ENCODE measurements around the gene HELZ. TPM values are rescaled to one million over a fixed set of nuclear protein-coding genes. Genes with fewer than 3 reads are reported as not detected.

HELZ gene
- total and polyA plus RNA-seq, 2 donors from 2014 or later: 2.8 to 58.8 TPM

DNA sequence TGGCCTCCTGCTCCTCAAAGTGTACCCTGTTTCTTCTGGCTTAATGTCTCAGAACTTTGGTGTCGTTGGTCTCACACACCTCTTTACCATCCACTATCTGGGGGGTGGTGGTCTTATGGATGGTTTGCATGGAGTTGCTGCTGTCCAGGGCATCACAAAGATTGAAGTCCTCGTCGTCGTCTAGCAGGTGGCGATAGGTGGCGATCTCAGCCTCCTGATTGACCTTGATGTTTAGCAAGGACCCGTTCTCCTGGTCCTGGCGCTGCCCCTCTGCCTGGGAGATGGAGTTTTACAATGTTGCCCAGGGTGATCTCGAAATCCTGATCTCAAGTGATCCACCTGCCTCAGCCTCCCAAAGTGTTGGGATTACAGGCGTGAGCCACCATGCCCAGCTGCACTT, 31.1 kb upstream of the HELZ start:
- Histone ChIP-seq H3K9me3 (ENCODE audit: control insufficient read depth in 2 of 3, insufficient read depth in 1 of 3, low read length in 3 of 3) (no peaks in the 10 kb centered on the region), H3K9ac (ENCODE audit: low read length in 3 of 3) (no peak overlapping the region), H3K27ac (ENCODE audit: low read depth in 2 of 2, low read length in 2 of 2) (no peak overlapping the region), H3K4me3 (ENCODE audit: low read length in 3 of 3) (no peak overlapping the region), H3K36me3 (ENCODE audit: control insufficient read depth in 2 of 3, insufficient read depth in 3 of 3, low read length in 3 of 3) (no peaks in the 10 kb centered on the region), H3K27me3 (ENCODE audit: control insufficient read depth, insufficient read depth, low read length) (no peaks in the 10 kb centered on the region), H3K4me1 (ENCODE audit: control insufficient read depth in 2 of 3, insufficient read depth in 2 of 3, low read depth in 1 of 3, low read length in 3 of 3) (no peaks in the 10 kb centered on the region)
- intact Hi-C loops (cut with DNase I): no loop called here
- FAIRE-seq (no peak), DNase-seq (no peak)
- TF ChIP-seq, protein P1, sequence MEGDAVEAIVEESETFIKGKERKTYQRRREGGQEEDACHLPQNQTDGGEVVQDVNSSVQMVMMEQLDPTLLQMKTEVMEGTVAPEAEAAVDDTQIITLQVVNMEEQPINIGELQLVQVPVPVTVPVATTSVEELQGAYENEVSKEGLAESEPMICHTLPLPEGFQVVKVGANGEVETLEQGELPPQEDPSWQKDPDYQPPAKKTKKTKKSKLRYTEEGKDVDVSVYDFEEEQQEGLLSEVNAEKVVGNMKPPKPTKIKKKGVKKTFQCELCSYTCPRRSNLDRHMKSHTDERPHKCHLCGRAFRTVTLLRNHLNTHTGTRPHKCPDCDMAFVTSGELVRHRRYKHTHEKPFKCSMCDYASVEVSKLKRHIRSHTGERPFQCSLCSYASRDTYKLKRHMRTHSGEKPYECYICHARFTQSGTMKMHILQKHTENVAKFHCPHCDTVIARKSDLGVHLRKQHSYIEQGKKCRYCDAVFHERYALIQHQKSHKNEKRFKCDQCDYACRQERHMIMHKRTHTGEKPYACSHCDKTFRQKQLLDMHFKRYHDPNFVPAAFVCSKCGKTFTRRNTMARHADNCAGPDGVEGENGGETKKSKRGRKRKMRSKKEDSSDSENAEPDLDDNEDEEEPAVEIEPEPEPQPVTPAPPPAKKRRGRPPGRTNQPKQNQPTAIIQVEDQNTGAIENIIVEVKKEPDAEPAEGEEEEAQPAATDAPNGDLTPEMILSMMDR (IDR thresholded peaks at IDR 0.05; ENCODE audit: borderline replicate concordance, extremely low read depth, insufficient read depth): no peak

DNA sequence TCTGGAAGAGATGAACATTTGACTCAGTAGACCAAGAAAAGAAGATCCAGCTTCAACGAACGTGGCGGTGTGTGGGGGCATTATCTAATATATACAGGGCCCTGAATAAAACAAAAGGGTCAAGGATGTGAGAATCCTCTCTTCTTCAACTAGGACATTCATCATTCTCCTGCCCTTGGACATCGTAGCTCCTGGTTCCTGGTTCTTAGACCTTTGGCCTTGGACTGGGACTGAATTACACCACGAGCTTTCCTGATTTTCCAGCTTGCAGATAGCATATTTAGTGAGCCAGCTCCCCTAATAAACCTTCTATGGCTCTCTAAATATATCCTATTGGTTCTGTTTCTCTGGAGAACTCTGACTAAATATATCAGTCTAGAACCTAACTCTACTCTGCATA, 29.5 kb upstream of the HELZ start:
- Histone ChIP-seq H3K4me3 (ENCODE audit: low read length in 3 of 3) (no peak overlapping the region), H3K27ac (ENCODE audit: low read depth in 2 of 2, low read length in 2 of 2) (no peak overlapping the region), H3K9ac (ENCODE audit: low read length in 3 of 3) (no peak overlapping the region), H3K27me3 (ENCODE audit: control insufficient read depth, insufficient read depth, low read length) (no peaks in the 10 kb centered on the region), H3K4me1 (ENCODE audit: control insufficient read depth in 2 of 3, insufficient read depth in 2 of 3, low read depth in 1 of 3, low read length in 3 of 3) (no peaks in the 10 kb centered on the region), H3K36me3 (ENCODE audit: control insufficient read depth in 2 of 3, insufficient read depth in 3 of 3, low read length in 3 of 3) (no peaks in the 10 kb centered on the region), H3K9me3 (ENCODE audit: control insufficient read depth in 2 of 3, insufficient read depth in 1 of 3, low read length in 3 of 3) (no peaks in the 10 kb centered on the region)
- FAIRE-seq (no peak), DNase-seq (no peak)
- intact Hi-C loops (cut with DNase I): no loop called here
- TF ChIP-seq, protein P1 (IDR thresholded peaks at IDR 0.05; ENCODE audit: borderline replicate concordance, extremely low read depth, insufficient read depth): no peak

DNA sequence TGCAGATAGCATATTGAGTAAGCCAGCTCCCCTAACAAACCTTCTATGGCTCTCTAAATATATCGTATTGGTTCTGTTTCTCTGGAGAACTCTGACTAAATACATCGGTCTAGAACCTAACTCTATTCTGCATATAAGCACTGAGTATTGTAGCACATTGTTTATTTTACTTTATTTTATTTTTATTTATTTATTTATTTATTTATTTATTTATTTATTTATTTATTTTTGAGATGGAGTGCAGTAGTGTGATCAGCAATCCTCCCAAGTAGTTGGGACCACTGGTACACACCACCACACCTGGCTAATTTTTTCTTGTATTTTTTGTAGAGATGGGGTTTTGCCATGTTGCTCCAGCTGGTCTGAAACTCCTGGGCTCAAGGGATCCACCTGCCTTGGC, 28.9 kb upstream of the HELZ start:
- Histone ChIP-seq H3K27me3 (ENCODE audit: control insufficient read depth, insufficient read depth, low read length) (no peaks in the 10 kb centered on the region), H3K27ac (ENCODE audit: low read depth in 2 of 2, low read length in 2 of 2) (no peak overlapping the region), H3K4me3 (ENCODE audit: low read length in 3 of 3) (no peak overlapping the region), H3K4me1 (ENCODE audit: control insufficient read depth in 2 of 3, insufficient read depth in 2 of 3, low read depth in 1 of 3, low read length in 3 of 3) (no peaks in the 10 kb centered on the region), H3K9ac (ENCODE audit: low read length in 3 of 3) (no peak overlapping the region), H3K9me3 (ENCODE audit: control insufficient read depth in 2 of 3, insufficient read depth in 1 of 3, low read length in 3 of 3) (no peaks in the 10 kb centered on the region), H3K36me3 (ENCODE audit: control insufficient read depth in 2 of 3, insufficient read depth in 3 of 3, low read length in 3 of 3) (no peaks in the 10 kb centered on the region)
- DNase-seq: no peak
- TF ChIP-seq, protein P1 (IDR thresholded peaks at IDR 0.05; ENCODE audit: borderline replicate concordance, extremely low read depth, insufficient read depth): no peak
- intact Hi-C loops (cut with DNase I): no loop called here
- FAIRE-seq: no peak

Measured in kidney (tissue), 14 donors.